Measurements from ENCODE around the gene PARVA.

Gene PARVA

GRCh38 chr11:12524865-12525264 lies 147.5 kb downstream of the PARVA start:
- no peak for DNase-seq (ENCODE audit: extremely low read depth in 1 of 2, low read depth in 1 of 2)

DNA sequence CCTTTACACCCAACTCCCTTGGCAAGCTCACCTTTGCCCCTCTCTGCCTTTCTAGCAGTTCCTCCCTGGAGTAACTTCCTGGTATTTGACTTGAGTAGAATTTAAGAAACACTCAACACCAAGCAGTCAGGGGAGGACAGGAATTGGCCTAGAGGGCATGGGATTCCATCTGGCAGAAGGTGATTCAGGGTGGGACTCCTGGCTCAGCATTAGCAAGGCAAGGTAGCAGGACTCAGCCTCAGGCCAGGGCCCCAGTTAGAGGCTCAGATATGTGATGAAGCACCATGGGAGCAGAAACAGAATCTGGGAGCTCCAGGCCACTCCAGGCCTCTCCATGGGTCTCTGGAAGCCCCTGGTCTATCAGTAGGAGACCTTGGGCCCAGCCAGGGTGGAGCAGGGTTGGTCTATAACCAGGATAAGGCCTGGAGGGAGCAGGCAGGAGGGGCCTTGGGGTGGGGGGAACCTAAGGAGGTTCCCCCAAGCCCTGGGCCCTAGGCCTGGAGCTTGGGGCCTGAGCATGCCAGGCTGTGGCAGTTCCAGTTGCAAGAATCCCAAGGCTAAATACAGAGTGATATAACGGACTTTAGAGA lies 148.2 kb downstream of the PARVA start:
- DNase-seq (ENCODE audit: extremely low read depth in 1 of 2, low read depth in 1 of 2), result no peak

DNA sequence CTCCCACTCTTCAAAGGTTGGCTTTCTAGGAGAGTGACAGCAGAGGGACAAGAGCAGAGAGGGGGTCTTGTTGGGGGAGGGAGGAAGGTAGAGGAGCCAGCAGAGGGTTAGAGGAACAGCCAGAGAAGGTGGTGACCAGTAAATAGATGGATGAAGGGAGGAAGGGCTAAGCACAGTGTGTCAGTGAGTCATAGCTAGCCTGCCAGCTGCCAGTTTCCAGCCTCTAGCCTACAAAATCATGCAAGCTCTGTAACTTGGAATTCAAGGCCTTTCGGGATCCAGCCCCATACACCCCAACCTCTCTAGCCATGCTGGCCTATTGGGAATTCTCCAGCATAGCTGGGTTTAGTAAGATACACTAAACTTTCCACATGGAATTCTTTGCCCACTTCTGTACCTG lies 149.4 kb downstream of the PARVA start:
- no peak for DNase-seq (ENCODE audit: extremely low read depth in 1 of 2, low read depth in 1 of 2)

DNA sequence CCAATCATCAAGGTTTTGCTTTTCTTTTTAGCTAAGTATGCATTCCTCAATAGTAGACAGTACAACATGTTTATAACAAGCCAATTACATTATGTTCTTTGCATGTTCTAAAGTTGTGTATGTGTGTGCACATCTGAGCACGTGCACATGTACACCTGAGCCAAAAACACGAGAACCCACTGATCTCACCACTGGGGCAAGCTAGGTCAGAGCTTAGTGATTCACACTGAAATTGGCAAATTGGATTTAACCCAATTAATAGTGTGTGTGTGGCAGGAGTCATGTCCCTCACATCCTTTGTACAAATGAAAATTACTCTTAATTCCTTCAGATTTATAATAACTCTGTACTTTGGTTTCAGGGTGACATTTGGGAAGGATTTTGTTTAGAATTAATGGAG lies 151.1 kb downstream of the PARVA start:
- no peak for DNase-seq (ENCODE audit: extremely low read depth in 1 of 2, low read depth in 1 of 2)

DNA sequence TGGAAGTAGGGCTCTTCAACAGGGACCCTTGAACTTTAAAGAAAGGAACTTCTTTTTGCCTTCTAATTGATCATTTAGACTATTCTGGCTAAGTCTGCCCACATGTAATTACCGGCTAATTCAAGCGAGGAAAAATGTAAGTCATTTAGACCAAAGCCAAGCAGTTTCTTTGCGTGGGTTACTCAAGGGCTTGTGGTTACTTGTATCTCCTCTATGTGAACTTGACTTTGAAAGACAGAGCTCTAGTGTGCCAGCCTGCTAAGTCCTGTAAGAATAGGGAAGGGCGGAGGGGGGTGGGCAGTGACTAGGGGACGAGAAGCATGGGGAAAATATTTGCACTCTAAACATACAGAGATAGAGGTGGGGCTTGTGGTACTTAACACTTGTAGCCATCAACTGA lies 151.7 kb downstream of the PARVA start:
- no peak for DNase-seq (ENCODE audit: extremely low read depth in 1 of 2, low read depth in 1 of 2)

DNA sequence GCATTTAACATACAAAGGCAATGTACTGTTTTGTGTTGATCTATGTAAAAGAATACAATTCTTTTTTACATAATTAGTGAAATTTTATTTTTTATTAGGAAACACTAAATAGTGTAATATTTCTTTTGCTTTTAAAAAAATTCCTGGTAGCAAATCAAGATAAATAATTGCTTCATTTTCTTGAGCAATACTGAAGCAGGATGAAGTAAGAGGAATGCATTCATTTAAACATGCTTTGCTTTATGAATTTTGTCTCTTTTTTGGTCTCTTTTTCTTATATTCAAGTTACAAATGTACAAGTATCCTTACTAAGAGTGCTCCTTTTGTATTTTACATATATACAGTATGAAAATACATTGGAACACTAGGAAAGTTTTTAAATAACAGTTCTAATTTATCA lies 152.4 kb downstream of the PARVA start:
- DNase-seq (ENCODE audit: extremely low read depth in 1 of 2, low read depth in 1 of 2), result no peak

DNA sequence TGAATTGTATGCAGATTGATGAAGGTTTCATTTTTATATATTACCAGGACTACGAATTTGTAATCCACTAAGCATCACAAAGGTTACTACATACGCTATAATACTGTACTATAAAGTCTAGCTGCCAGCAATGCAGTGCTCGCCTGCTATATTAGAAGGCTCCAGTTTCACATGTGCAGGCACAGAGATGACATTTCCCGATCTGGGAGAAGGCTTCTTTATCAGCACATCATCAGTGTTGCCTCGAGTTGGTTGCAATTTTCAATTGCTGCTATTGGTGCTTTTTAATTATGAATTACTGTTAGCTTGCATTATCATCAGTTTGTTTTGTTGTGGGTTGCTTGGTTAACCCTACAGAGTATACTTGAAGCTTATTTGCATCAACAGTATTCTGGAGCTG lies 153.6 kb downstream of the PARVA start:
- DNase-seq (ENCODE audit: extremely low read depth in 1 of 2, low read depth in 1 of 2), result no peak

GRCh38 chr11:12531681-12532080 lies 154.3 kb downstream of the PARVA start:
- DNase-seq (ENCODE audit: extremely low read depth in 1 of 2, low read depth in 1 of 2), result no peak

DNA sequence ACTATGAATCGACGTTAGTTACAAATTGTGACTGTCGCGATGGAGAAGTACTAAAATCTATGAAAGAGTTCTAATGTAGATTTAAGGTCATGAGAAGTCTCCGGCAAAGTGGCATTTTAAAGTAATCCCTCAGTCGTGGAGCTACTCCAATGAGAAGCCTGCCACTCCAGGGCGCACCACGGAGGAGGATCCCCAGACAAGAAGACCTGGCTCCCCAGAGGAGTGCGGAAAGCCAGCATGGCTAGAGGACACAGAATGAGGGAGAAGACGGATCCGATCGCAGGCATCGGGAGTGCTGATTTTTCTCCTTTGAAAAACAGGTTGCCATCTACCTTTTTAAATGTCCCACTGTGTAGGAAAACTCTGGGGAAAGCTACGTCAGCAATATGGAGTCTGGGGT lies 155.2 kb downstream of the PARVA start:
- DNase-seq (ENCODE audit: extremely low read depth in 1 of 2, low read depth in 1 of 2), result no peak

DNA sequence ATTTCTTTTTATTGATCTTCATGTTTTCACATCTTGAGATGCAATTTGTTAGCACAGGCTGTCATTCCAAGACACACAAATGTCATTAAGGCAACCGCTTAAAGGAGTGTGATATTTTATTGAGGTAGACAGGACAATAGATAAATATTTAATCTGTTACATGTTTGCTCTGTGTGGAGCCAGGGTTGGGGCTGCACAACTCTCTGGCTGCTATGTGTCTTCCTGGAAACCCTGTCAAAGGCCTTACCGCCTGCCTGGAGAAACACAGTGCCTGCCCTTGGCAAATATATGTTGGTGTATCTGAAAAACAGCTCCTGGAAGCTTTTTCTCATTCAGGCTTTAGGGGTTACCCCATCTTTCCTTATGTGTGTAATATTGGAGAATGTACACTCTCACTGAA lies 157.2 kb downstream of the PARVA start:
- no peak for DNase-seq (ENCODE audit: extremely low read depth in 1 of 2, low read depth in 1 of 2)

- no peak for DNase-seq (ENCODE audit: extremely low read depth in 1 of 2, low read depth in 1 of 2)
Measured at GRCh38 chr11:12535321-12535720, 157.9 kb downstream of the PARVA start.

- DNase-seq (ENCODE audit: extremely low read depth in 1 of 2, low read depth in 1 of 2), result no peak
Measured at GRCh38 chr11:12536566-12536965, 159.2 kb downstream of the PARVA start.

DNA sequence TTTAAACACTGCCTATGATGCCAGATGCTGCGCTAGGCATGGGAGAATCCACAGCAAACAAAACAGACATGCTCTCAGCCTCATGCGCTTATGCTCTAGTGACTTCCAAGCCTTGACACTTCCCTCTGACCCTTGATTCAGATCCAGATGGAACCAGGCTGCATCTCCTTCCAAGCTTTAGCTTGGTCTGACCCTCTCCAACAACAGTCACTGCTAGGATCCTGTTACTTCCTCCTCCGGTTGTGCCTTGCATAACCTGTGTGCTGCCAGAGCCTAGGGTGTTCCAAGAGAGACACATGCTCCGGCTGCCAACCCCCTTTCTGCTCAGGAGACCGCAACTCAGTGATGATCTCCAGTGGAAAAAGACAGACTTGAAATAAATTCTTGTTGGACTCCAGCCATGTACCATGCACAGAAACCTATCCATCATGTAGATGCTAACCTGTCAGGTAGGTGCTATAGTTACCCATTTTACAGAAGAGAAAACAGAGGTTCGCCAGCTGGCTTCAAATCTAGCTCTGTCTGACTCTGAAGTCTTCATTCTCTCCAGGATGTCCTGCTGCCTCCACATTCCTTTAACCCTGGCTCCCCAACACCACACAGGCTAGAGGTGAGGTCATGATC lies 160.5 kb downstream of the PARVA start:
- DNase-seq (ENCODE audit: extremely low read depth in 1 of 2, low read depth in 1 of 2), result no peak

DNA sequence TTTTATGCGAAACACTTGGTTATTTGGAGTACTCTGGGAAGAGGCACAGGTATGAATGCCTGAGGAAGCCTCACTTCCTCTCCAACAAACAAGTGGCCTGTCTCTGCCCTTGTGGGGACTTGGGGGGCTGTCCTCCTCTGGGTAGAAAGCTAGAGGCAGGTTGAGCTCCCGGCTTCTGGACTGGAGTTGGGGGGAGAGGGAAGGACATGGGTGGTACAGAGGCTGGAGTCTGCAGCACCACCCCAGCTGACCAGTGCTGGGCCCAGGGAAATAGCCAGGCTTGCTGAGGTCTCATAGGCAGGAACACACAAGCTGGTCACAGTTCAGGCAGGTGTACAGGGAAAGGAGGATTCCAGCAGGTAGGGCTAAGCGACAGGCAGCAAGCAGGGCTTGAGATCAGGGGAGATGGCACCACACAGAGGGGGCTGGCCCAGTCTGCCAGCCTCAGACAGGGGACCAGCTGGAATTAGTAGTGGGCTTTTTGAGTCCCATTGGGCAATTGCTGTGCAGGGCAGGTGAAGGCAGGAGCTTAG lies 161.6 kb downstream of the PARVA start:
- DNase-seq (ENCODE audit: extremely low read depth in 1 of 2, low read depth in 1 of 2), result no peak

DNA sequence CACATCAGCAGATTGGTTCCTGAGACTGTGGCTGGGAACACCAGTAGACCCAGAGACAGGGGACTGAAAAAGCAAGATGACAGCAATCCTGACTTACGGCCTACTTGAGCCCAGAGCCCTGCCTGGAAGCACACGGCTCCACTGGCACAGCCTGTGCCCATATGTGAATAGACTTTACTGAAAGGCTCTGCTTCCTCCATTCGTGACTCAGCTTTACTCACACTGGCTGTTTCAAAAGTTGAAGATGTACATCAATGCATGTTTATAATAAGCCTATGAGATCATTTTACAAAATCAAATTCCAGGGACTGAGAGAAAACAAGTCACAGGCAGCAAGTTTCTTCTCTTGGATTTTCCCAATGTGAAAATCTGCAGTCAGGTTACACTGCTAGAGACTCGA lies 162.2 kb downstream of the PARVA start:
- no peak for DNase-seq (ENCODE audit: extremely low read depth in 1 of 2, low read depth in 1 of 2)

- no peak for DNase-seq (ENCODE audit: extremely low read depth in 1 of 2, low read depth in 1 of 2)
Measured at GRCh38 chr11:12540075-12540680, 162.8 kb downstream of the PARVA start.

GRCh38 chr11:12540913-12541582 lies 163.7 kb downstream of the PARVA start:
- DNase-seq (ENCODE audit: extremely low read depth in 1 of 2, low read depth in 1 of 2), result no peak

DNA sequence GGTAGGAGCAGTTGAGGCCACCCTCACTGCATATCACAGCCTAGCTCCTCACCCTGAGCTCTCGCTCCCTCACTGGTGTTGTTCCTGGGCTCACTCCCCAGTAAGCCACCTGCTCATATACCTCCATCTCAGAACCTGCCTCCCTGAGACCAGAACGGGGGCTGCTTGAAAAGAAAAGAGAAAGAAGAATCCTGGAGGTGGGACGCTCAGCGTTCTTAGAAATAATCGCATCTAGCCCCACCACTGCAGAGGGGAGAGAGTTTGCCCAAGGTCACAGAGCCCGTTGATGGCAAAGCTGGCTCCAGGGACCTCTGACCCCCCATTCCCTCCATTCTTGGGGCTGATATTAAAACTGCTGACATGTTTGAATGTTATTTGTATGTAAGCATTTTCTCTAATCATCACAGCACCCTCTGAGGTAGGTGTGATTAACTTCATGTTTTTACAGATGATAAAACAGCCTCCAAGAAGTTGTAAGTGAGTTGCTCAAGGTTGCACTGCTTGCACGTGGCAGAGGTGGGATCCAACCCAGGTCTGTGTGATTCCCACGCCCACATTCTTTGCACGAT lies 164.3 kb downstream of the PARVA start:
- DNase-seq (ENCODE audit: extremely low read depth in 1 of 2, low read depth in 1 of 2), result no peak

GRCh38 chr11:12542186-12542935 lies 165.0 kb downstream of the PARVA start:
- no peak for DNase-seq (ENCODE audit: extremely low read depth in 1 of 2, low read depth in 1 of 2)

DNA sequence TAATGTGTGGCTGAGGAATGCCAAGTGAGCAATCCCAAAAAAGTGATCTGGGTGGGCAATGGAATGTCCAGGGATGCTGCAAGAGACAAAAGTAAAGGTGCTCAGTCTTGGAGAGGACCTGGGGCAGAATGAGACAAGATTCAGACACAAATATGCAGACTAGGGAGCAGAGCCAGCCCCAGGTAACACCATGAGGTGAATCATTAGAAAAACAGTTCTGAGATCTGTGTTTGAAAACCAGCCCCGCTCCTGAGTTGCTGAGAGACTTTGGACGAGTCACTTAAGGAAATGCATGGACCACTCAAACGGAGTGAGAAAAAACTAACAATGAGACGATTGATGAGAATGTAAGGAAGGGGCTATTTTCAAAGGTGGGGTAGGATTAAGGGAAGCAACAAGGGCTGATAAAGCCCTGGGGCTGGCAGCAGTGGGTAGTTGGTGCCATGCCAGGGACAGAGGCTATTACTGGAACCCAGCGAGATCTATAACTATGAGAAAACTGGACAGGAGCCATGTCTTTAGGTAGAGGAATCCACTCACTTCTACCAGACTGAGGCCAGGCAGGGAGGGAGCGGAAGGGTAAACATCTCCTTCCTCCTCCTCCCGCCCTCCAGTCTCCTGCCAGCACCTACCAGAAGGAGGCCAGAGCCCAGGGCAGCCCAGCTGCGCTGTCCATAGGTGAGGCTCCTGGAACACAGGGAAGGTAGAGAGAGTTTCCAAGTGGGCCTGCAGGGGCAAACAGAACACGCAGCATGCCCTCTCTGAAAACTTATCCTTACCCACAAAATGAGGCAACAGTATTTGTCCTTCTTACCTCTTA lies 166.4 kb downstream of the PARVA start:
- DNase-seq (ENCODE audit: extremely low read depth in 1 of 2, low read depth in 1 of 2), result no peak

Data from stimulated activated CD8-positive, alpha-beta memory T cell treated with anti-CD3 and anti-CD28 coated beads, Interleukin-7, amount 100 ng/mL, for 48 hours (primary cell).